NCI-H524 (cell line): Measurements from ENCODE around the gene SEPTIN10.
"Not testable (repeated sequence)": the region's sequence is repeated elsewhere in the genome, so short reads cannot be mapped to it uniquely, and the experiment has no call there.

Experiments
- DNase-seq, 2 experiments: peaks; one replicate each; lab custom pipeline; 2025; lab: John Stamatoyannopoulos, UW

The SEPTIN10 gene

DNA sequence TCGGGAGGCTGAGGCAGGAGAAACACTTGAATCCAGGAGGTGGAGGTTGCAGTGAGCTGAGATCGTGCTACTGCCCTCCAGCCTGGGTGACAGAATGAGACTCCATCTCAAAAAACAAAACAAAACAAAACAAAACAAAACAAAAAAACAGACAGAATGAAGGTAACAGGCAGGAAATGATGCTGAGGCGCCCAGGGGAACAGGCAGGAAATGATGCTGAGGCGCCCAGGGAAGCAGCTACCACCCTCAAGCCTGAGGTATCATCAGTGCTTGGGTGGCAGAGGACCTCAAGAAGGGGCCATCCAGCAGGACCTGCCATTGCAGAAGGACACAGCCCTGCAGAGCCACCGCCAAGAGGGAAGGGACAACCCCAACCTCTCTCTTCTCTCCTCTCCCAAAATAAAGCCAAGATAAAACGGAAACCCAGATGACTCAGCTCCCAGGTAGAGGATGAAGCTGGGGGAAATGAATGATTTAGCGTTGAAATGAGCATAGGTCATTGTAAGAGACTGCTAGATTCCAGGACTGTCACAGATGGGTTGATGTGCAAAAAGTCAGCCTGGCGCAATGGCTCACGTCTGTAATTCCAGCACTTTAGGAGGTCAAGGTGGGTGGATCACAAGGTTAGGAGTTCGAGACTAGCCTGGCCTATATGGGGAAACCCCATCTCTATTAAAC lies 19.7 kb upstream of the SEPTIN10 start:
- DNase-seq = no peak

- no peak for DNase-seq
Measured at GRCh38 chr2:109632158-109632789, 18.5 kb upstream of the SEPTIN10 start.

- DNase-seq = no peak
Measured at GRCh38 chr2:109631741-109632140, 18.0 kb upstream of the SEPTIN10 start.

DNA sequence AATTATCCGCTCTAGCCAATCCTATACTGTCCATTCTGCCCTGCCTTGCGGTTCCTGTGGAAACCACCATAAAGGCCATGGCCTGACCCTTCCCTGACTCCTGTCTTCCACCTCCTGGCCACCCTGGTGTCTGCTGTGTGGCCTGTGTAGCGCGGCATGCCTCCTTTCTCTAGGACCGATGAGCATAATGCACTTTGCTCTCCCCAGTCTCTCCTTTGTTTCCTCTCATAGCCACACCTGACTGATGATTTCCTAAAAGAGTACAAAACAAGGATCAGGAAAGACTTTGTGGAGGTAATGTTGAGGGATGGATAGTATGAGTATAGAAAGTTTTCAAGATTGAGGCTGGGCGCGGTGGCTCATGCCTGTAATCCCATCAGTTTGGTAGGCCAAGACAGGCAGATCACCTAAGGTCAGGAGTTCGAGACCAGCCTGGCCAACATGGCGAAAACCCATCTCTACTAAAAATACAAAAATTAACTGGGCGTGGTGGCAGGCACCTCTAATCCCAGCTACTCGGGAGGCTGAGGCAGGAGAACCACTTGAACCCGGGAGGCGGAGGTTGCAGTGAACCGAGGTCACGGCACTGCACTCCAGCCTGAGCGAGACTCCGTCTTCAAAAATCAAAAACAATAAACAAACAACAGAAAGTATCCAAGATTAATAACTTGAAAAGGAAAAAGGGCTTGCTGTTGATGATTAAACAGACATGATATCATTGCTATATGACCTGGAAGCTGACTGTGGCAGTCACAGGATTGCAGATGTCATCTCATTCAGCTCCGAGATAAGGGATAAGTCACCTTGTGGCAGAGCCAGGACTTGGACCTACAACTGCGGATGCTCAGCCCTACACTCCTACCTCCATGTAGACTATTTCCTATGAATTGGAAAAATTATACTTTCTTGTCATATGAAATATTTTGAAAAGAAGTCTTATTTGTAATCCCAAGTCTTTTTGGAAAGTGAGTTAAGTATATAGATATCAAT lies 17.0 kb upstream of the SEPTIN10 start:
- DNase-seq = no peak

DNA sequence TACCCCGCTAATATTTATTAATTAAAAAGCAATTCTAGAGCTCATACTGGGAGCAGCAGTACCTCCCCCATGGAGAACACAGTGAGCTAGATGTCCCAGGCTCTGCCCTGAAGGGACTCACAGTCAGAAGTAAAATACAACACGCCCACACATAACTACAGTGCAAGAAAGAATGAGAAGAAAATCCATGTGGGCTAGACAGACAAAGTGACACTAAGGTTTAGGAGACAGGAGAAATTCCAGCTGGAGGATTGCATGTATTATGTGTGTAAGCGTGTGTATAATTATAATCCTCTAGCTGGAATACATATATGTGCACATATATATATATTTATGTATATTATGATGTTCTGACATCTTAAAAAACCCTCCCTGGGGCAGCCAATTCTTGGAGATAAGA lies 16.1 kb upstream of the SEPTIN10 start:
- no peak for DNase-seq

- DNase-seq = not testable (repeated sequence)
Measured at GRCh38 chr2:109628321-109628720, 14.6 kb upstream of the SEPTIN10 start.

GRCh38 chr2:109624339-109624738 lies 10.6 kb upstream of the SEPTIN10 start:
- no peak for DNase-seq

GRCh38 chr2:109623923-109624322 lies 10.2 kb upstream of the SEPTIN10 start:
- DNase-seq = no peak

DNA sequence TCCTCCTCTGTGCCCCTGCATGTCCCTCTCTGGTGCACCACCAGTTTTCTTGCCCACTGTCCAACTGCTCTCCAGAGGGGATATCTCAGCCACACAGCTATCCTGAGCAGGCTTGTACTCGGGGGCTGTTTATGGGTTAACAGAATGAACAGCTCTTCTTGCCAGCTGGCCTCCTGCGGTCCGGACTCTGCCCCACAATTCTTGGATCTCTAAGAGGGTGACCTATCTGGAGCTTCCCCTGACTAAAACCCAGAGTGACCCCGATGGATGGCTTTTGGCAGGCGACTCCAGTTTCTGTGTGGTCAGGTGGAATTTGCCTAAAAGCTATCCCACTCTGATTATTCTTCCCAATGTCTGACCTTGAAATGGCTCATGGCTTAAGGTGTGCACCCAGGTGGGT lies 9.5 kb upstream of the SEPTIN10 start:
- DNase-seq = no peak

DNA sequence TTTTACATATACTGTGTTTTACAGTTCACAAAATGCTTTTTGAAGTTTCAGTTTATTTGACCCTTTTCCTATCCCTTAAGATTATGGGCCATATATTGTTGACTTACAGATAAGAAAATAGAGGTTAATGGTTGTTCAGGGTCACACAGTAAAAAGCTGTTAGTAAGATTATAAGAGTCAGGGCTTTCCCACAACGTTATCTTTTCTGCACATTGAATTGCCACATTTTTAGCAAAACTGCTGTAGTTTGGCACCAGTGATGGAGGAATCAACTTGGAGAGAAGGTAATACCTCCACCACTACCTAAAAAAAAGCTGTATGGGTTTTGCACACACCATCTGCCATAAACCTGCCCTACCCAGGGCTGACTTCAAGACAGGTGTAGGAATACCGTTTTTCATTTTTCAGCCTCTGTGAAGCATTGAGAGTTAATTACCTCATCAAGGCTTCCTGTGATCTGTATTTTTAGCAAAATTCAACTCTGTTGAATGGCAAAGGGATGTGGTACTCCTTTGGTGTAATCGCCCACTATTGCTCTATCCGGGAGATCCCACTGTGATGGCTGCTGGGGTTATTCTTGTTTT lies 5.4 kb upstream of the SEPTIN10 start:
- no peak for DNase-seq

DNA sequence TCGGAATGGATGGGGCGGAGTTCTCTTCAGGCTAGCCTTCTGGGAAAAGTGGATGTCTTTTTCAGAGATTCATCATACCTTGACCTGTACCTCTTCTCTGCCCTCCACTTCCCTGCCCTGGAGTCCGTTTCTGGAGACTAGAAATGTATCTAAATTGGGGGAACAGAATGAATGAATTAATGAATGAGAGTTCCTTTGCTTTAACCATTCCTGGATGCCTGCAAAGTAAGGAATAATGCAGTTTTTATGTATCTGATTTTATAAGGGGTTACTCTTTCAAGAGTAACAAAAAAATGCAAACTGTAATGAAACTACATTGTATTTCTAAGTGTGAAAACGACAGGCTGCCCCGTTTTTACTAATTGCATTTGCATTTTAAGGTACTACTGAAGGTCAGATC lies 2.4 kb upstream of the SEPTIN10 start:
- no peak for DNase-seq

DNA sequence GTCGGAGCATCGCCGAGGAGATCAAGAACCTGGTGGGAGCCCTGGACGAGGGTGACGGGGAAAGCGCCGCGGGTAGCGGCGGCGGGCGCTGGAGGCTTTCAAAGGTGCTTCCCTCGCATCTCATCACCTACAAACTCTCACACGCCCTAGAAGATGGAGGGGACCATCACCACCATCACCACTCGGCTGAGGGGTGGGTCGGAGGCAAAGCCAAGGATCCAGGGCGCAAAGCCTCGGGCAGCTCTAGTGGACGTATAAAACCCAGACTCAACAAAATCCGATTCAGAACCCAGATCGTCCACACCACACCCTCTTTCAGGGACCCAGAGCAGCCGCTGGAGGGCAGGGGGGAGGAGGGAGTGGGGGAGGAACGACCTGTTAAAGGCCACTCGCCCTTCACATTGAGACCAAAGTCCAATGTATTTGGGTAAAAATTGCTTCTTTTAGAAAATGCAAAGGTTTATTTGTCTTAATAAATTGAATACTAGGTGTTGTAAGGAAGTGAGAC lies 1.9 kb upstream of the SEPTIN10 start:
- DNase-seq = peak in 1 of 2 experiments; percentile 8

GRCh38 chr2:109614715-109615636 lies 1.2 kb upstream of the SEPTIN10 start:
- DNase-seq = peak; percentile 12 to 16

GRCh38 chr2:109613081-109613921 lies 465 bp downstream of the SEPTIN10 start:
- DNase-seq = peak in 1 of 2 experiments; percentile 42

DNA sequence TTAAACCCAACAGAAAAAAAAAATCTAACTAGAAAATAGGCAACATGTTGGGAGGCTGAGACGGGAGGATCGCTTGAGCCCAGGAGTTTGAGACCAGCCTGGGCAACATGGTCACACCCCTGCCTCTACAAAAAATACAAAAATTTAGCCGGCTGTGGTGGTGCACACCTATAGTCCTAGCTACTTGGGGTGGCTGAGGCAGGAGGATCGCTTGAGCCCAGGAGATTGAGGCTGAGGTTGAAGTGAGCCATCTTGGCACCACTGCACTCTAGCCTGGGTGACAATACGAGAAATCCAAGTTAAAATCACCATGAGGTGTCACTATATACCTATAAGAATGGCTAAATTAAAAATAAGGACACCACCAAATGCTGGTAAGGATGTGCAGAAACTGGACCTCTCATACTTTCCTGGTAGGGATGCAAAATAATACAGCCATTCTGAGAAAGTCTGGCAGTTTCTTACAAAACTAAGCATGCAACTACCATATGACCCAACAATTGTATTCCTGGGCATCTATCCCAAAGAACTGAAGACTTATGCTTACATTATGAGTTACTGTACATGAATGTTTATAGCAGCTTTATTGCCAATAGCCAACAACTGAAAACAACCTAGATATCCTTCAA lies 2.2 kb downstream of the SEPTIN10 start:
- peak in 1 of 2 experiments; percentile 40 for DNase-seq

GRCh38 chr2:109609352-109610024 lies 4.3 kb downstream of the SEPTIN10 start:
- DNase-seq = no peak

DNA sequence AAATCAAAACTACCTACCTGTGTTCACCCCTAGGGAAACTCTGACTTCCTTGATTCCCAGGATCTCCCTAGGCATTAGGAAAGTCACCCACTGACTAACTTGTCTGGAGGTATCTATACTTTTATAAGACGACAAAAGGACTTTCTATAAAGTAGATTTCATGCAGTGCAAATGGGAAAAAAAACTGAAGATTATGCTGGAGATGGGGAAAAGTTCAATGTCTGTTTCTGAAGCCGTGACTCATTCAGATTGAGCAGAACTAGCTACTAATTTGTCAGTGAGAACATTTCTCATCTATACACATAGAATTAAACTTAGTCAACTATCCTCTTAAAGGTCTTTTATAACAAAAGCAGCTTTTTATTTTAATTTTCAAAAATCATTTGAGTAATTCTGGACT lies 6.0 kb downstream of the SEPTIN10 start:
- DNase-seq = no peak

DNA sequence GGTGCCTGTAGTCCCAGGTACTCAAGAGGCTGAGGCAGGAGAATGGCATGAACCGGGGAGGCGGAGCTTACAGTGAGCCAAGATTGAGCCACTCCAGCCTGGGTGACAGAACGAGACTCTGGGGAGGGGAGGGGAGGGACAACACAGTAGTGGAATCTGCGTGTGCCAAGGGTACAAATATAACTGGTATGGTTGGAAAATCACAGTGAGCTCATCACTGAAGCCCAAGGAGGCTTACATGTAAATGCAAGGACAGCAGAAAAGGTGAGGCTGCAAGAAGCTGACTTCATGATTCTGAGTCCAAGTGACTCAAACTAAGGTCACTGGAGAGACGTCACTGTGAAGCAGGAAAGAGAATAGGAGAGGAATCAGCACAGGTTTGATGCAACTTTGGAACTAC lies 9.2 kb downstream of the SEPTIN10 start:
- DNase-seq = no peak

GRCh38 chr2:109602617-109603188 lies 11.1 kb downstream of the SEPTIN10 start:
- DNase-seq = no peak
